ENCODE data around the gene LDHAL6B. TPM values are rescaled to one million over a fixed set of nuclear protein-coding genes. Genes with fewer than 3 reads are reported as not detected.

LDHAL6B gene
- polyA plus RNA-seq, 1 of the 3 experiments (the other 2 are of a cell fraction): not detected

- TF ChIP-seq FOXJ3 (CRISPR knock-in tag; IDR thresholded peaks at IDR 0.05) (no peak), PBX3 (IDR thresholded peaks at IDR 0.05) (no peak), MXI1 (IDR thresholded peaks at IDR 0.05; ENCODE audit: low read depth, low read length) (no peak), GABPA (IDR thresholded peaks at IDR 0.05; ENCODE audit: low read depth) (no peak), FOXM1 (IDR thresholded peaks at IDR 0.05; ENCODE audit: low read depth) (no peak), ELF1 (IDR thresholded peaks at IDR 0.05) (no peak), RXRA (IDR thresholded peaks at IDR 0.05; ENCODE audit: borderline replicate concordance, low read depth) (no peak)
Measured at GRCh38 chr15:59250249-59250648, 43.6 kb downstream of the LDHAL6B start (continued).

- Histone ChIP-seq H3K27me3 (ENCODE audit: insufficient read depth) (no peaks in the 10 kb centered on the region), H3K9me3 (no peaks in the 10 kb centered on the region), H3K4me1 (ENCODE audit: control insufficient read depth in 1 of 2, insufficient read depth in 2 of 2, low read depth in 1 of 2, low read length in 1 of 2) (no peaks in the 10 kb centered on the region), H3K36me3 (replicated peaks in 1 of 2; ENCODE audit: control insufficient read depth in 1 of 2, insufficient read depth in 2 of 2, low read length in 1 of 2) (peaks cover 0 to 9% of the 10 kb centered on the region in 2 experiments), H3K9ac (no peak overlapping the region), H4K20me1 (ENCODE audit: insufficient read depth) (no peaks in the 10 kb centered on the region), H2AFZ (ENCODE audit: low read depth) (no peak overlapping the region), H3K27ac (ENCODE audit: low read depth in 2 of 2, low read length in 1 of 2) (no peak overlapping the region), H3K4me2 (no peak overlapping the region), H3K4me3 (ENCODE audit: low read depth in 2 of 2, low read length in 1 of 2) (no peak overlapping the region), H3K79me2 (ENCODE audit: insufficient read depth) (no peaks in the 10 kb centered on the region), H3F3A (replicated peaks; ENCODE audit: insufficient read depth) (no peaks in the 10 kb centered on the region), H3K9me2 (no peaks in the 10 kb centered on the region)
- ChIA-PET POLR2A (no interaction called here), CTCF (no interaction called here)
- TF ChIP-seq PBX3 (IDR thresholded peaks at IDR 0.05): no peak
- no peak for TF ChIP-seq RXRA (IDR thresholded peaks at IDR 0.05; ENCODE audit: borderline replicate concordance, low read depth)
- no peak for TF ChIP-seq REST (IDR thresholded peaks at IDR 0.05; ENCODE audit: low read depth, low read length)
- no peak for TF ChIP-seq MAX (IDR thresholded peaks at IDR 0.05; ENCODE audit: low read depth)
- TF ChIP-seq SMC3 (IDR thresholded peaks at IDR 0.05; ENCODE audit: low read depth, low read length): no peak
- TF ChIP-seq GATA2 (CRISPR knock-in tag; IDR thresholded peaks at IDR 0.05): no peak
- no peak for DNase-seq
- WGBS (ENCODE audit: low lambda C conversion rate): 73% methylated on average over 7 of the region's 7 CpGs
Measured at GRCh38 chr15:59251001-59251845, 44.6 kb downstream of the LDHAL6B start.
